GM11168 (cell line): ENCODE data around the gene SMIM17.
"Not testable (repeated sequence)": the region's sequence is repeated elsewhere in the genome, so short reads cannot be mapped to it uniquely, and the experiment has no call there.

ENCODE experiments used
- in situ Hi-C: fragments of 300-500 bp; cut with MboI; formaldehyde crosslinking; loops from one replicate; pipeline ENCODE4 v1.12.0; 2022; ENCODE audit warnings: low sequenced_read_pairs; ENCODE audit not compliant: unreplicated experiment

SMIM17 gene

GRCh38 chr19:56654151-56654550 is 11.2 kb downstream of the SMIM17 start:
- in situ Hi-C loops = no loop called here

GRCh38 chr19:56660381-56661107 is 17.6 kb downstream of the SMIM17 start:
- in situ Hi-C loops = no loop called here

- in situ Hi-C loops = no loop called here
Measured at GRCh38 chr19:56661248-56661647, 18.3 kb downstream of the SMIM17 start.

- in situ Hi-C loops = no loop called here
Measured at GRCh38 chr19:56663931-56664500, 21.1 kb downstream of the SMIM17 start.

GRCh38 chr19:56664511-56664910 is 21.6 kb downstream of the SMIM17 start:
- in situ Hi-C loops = no loop called here

- in situ Hi-C loops = no loop called here
Measured at GRCh38 chr19:56667311-56667870, 24.4 kb downstream of the SMIM17 start.

GRCh38 chr19:56668676-56669075 is 25.7 kb downstream of the SMIM17 start:
- in situ Hi-C loops = no loop called here

- in situ Hi-C loops = no loop called here
Measured at GRCh38 chr19:56670401-56670960, 27.5 kb downstream of the SMIM17 start.

GRCh38 chr19:56670961-56671612 is 28.1 kb downstream of the SMIM17 start:
- in situ Hi-C loops = no loop called here

GRCh38 chr19:56671613-56671994 is 28.6 kb downstream of the SMIM17 start, which contains the start of gene ZNF835:
ZNF835 (minus strand) TSS chr19:56671757; CDS start chr19:56665198, 6,559 bp downstream.
- in situ Hi-C loops = no loop called here

GRCh38 chr19:56672610-56673009 is 29.7 kb downstream of the SMIM17 start:
- in situ Hi-C loops = not testable (repeated sequence)

- in situ Hi-C loops = no loop called here
Measured at GRCh38 chr19:56678205-56678604, 35.2 kb downstream of the SMIM17 start.

GRCh38 chr19:56681702-56682101 is 38.7 kb downstream of the SMIM17 start:
- in situ Hi-C loops = no loop called here

GRCh38 chr19:56683116-56683515 is 40.2 kb downstream of the SMIM17 start:
- in situ Hi-C loops = no loop called here

- in situ Hi-C loops = no loop called here
Measured at GRCh38 chr19:56687031-56687430, 44.1 kb downstream of the SMIM17 start.

- in situ Hi-C loops = no loop called here
Measured at GRCh38 chr19:56689198-56689597, 46.2 kb downstream of the SMIM17 start.

GRCh38 chr19:56690670-56691069 is 47.7 kb downstream of the SMIM17 start:
- in situ Hi-C loops = no loop called here

- in situ Hi-C loops = no loop called here
Measured at GRCh38 chr19:56692206-56692895, 49.4 kb downstream of the SMIM17 start.

GRCh38 chr19:56699552-56699951 is 56.6 kb downstream of the SMIM17 start:
- in situ Hi-C loops = no loop called here

GRCh38 chr19:56701895-56702294 is 58.9 kb downstream of the SMIM17 start:
- in situ Hi-C loops = no loop called here
